PC-9 (cell line): ENCODE data around the gene CD177.
"Not testable (repeated sequence)": the region's sequence is repeated elsewhere in the genome, so short reads cannot be mapped to it uniquely, and the experiment has no call there.

ENCODE experiments used
- CTCF ChIP-seq: fragments of 200-600 bp; sonication (generic); conservative IDR thresholded peaks from 2 replicates; pipeline ENCODE4 v1.6.1; 2017; ENCODE audit warnings: mixed run types, antibody characterized with exemption, mild to moderate bottlenecking, moderate library complexity
- EZH2 ChIP-seq: fragments of 200-600 bp; sonication (generic); IDR thresholded peaks from 2 replicates; pipeline ENCODE4 v1.8.0; 2017; ENCODE audit warnings: antibody characterized with exemption, low read depth

DNA sequence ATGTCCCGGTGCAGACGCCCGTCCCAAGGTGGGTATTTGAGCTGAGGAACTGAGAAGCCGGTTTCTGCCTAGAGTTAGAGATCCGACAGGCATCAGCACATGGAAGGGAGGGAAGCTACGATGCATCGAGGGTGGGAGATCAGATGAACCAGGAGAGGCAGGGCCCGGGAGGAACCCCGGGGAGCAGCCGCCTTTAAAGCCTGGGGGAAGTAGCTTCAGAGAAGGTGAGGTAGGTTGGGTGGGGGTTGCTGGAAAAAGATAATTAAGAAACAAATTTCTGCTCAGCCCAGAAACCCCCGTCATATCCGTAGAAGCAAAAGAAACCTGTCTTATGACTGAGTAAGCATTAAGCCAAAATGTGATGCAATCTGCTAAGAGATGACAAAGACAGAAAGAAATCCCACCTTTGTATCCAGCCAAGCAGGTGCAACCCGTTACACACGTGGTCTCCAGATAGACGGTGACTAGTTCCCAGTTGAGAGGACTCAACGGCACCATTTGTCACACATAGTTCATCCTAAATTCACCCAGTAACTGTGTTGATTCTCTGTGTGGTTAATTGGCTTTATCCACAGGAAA lies 9.1 kb upstream of the CD177 start:
- TF ChIP-seq CTCF, EZH2: not testable (repeated sequence)
